Lower leg skin (tissue), 3 donors: ENCODE measurements around the gene CHL1.

Experiments
- CTCF ChIP-seq, 3 donors: fragments of 450-650 bp; IDR thresholded peaks; one replicate each; pipeline ENCODE4 v1.5.1; 2016; ENCODE audit warnings: antibody characterized with exemption in 3 of 3, mild to moderate bottlenecking in 3 of 3, moderate library complexity in 2 of 3
- POLR2A ChIP-seq, 2 donors: fragments of 450-650 bp; IDR thresholded peaks; one replicate each; pipeline ENCODE4 v1.6.1; 2016 to 2017; ENCODE audit warnings: antibody characterized with exemption in 2 of 2, mild to moderate bottlenecking in 1 of 2, moderate library complexity in 1 of 2

- TF ChIP-seq POLR2A (IDR thresholded peaks at IDR 0.05) (no peak), CTCF (IDR thresholded peaks at IDR 0.05) (no peak)
These were observed 256.5 kb downstream of the CHL1 start for GRCh38 chr3:453106-453505.
